RCC 7860 (cell line): ENCODE data around the gene ASB7.
"Not testable (repeated sequence)": the region's sequence is repeated elsewhere in the genome, so short reads cannot be mapped to it uniquely, and the experiment has no call there.

ENCODE experiments used
- DNase-seq: peaks from one replicate; pipeline ENCODE4 v3.0.0-alpha.2; 2015; ENCODE audit warnings: low spot score
- FAIRE-seq: peaks from 2 replicates; lab custom pipeline; 2012; peaks lifted over from hg19 to GRCh38; lab: Jason Lieb, UNC

Gene ASB7

GRCh38 chr15:100648951-100649350 is 46.6 kb downstream of the ASB7 start:
- no peak for DNase-seq
- no peak for FAIRE-seq

DNA sequence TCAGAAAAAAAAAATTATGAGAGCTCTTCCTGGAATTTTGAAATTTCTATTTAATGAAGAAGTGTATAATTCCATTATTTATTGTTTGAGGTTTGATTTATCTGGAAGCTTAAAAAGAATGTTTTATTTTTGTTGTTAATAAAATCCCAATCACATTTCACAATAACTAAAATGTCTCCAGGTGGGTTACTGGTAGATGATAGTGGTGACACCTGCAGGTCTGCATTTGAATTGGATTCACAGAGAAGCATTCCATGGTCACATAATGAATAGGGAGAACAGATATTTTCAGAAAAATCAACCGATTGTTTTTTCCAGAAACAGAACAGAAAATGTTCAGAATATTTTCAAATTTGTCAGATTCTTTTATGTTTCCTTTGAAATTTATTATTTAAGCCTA is 48.3 kb downstream of the ASB7 start:
- no peak for DNase-seq
- FAIRE-seq, result no peak

GRCh38 chr15:100651253-100651652 is 48.9 kb downstream of the ASB7 start:
- FAIRE-seq (no peak), DNase-seq (no peak)

GRCh38 chr15:100652116-100652515 is 49.7 kb downstream of the ASB7 start:
- FAIRE-seq (no peak), DNase-seq (no peak)

GRCh38 chr15:100653608-100654007 is 51.2 kb downstream of the ASB7 start:
- FAIRE-seq (no peak), DNase-seq (no peak)

GRCh38 chr15:100658895-100659294 is 56.5 kb downstream of the ASB7 start:
- FAIRE-seq (no peak), DNase-seq (no peak)

GRCh38 chr15:100661156-100661555 is 58.8 kb downstream of the ASB7 start:
- no peak for FAIRE-seq

DNA sequence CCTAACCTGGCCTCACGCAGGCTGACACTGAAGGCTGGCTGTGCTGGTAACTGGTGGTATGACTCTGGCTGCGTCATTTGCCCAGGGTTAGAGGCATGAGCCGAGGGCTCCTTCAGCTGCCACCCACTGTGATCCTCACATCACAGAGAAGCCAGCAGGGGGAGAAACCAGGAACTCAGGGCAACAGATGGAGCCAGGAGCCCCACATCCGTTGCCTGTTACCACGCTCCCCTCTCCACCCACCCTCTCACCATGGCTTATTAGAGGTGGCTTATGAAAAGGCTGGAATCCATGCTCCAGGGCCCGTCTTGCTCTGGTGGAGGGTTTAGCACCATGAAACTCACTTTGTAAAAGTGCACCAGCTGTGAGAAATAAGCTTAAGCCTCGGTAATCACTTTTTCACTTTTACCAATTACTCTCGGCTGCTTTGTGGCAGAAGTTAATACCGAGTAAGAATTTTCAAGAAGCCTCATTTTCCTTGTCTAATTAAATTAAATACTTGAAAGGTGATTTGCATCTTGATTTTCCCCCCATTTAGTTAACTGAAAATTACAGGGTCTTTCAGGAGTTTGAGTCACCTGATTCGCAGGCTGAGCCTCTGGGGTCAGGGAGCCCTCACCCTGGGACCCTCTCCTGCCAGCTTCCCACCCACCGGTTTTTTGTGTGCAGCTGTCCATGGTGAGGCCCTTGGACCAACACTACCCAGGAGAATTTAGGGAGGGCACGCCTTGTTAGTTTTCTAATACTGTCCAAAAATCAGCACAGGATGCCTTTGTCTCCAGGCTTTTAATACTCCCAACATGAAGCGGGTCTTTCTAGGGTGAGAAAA is 60.9 kb downstream of the ASB7 start:
- FAIRE-seq (no peak), DNase-seq (no peak)

More at GRCh38 chr15:100661156-100661555, 58.8 kb downstream of the ASB7 start:
- DNase-seq, result no peak

DNA sequence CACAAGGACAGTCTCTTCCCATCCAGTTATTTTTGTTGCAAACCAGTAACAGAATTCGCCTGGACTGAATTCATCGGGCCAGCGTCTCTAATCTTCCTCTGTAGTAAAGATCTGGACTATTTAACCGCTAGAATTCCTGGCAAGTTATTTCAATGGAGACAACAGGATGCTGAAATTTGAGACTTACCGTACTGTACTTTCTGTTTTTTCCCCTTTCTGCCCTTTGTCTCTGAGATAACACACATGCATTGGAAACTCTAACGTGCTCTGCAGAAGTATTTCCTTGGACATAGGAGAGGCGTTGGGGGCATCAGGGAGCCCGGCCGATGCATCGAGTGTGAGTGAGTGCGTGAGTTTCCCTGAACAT is 61.5 kb downstream of the ASB7 start:
- no peak for FAIRE-seq
- no peak for DNase-seq

DNA sequence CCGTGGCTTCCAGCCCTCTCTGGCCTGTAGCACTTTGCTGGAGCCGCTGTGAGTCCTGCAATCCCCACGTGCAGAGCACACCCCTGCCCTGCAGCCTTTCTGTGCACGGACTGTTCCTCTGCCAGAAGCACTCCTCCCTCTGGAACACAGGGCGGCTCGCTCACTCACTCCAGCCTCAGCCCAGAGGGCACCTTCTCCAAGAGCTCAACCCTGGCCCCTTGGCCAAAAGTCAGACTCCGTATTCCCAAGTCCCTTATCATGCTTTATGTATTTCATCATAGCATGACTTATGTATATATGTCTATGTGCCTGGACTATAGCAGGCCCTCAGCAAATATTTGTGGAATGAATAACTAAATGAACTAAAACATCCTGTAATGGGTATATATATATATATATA is 63.2 kb downstream of the ASB7 start:
- DNase-seq (no peak), FAIRE-seq (no peak)

DNA sequence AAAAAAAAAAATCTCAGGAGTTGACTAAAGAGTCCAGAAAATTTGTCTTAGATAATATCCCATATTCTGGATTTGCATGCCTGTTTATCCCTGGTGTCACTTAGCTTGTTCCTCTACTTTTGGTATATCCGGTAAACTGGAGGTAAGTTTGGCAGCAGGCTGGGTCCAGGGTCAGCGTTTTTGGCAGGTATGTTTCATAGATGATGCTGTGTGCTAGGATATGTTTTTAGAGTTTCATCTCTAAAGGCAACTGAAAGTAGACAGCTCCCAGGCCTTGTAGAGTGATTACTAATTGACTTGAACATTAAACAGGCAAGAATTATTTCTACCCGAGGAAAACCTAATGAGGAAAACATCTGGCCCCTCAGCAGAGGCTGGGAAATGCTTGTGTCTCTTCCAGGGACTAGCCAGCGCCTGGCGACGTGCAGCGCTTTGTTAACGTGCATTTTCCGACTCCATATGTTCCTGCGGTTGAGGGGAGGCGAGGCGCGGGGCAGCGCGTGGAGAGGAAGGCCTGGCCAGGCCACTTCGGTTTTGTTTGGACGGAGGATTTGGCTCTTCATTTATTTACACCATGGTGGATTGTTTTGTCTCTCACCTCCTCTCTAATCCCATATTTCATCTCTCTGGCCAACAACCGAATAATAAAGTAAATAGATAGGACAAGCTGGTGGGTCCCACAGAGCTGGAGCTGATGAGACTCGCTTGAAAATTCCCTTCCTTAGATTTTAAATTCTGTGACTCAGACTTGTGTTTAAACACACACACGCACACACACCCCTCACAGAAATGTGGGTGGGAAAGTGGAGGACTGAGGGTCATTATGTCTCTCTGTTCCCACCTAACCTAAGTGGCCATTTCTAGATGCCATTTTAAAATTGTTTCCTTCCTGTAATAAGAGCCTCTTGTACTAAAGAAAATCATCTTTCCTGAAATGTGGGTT is 65.3 kb downstream of the ASB7 start:
- FAIRE-seq (no peak), DNase-seq (no peak)

DNA sequence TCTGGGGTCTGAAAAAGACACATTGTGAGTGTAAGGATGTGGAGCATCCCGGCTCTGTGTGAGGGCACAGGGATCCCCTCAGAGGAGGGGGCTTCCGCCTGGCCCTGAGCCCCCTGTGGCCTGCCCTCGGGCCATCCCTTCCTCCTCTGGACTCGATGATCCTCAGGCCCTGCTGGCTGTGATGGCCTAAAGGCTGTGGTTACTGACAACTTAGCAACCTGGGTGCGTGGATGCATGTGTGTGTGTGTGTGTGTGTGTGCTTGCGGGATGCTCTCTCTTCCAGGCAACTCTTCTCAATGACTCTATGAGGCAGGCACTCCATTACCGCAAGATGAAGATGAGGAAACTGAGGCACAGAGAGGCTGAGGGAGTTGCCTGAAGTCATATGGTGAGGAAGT is 66.0 kb downstream of the ASB7 start:
- FAIRE-seq (no peak), DNase-seq (no peak)

GRCh38 chr15:100669260-100669659 is 66.9 kb downstream of the ASB7 start:
- FAIRE-seq (no peak), DNase-seq (no peak)

- FAIRE-seq, result no peak
- no peak for DNase-seq
These were observed 68.2 kb downstream of the ASB7 start for GRCh38 chr15:100670505-100671021.

GRCh38 chr15:100671124-100671680 is 68.8 kb downstream of the ASB7 start:
- FAIRE-seq (no peak), DNase-seq (no peak)

GRCh38 chr15:100671858-100672543 is 69.6 kb downstream of the ASB7 start:
- FAIRE-seq, result peak; percentile 12
- peak; percentile 36 for DNase-seq

- FAIRE-seq (no peak), DNase-seq (no peak)
These were observed 70.6 kb downstream of the ASB7 start for GRCh38 chr15:100672959-100673358.

DNA sequence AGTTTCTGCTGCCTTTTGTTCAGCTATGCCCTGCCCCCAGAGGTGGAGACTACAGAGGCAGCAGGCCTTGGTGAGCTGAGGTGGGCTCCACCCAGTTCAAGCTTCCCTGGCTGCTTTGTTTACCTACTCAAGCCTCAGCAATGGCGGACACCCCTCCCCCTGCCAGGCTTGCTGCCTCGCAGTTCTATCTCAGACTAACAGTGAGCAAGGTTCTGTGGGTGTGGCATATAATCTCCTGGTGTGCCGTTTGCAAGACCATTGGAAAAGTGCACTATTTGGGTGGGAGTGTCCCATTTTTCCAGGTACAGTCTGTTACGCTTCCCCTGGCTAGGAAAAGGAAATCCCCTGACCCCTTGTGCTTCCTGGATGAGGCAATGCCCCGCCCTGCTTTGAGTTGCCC is 76.8 kb downstream of the ASB7 start:
- FAIRE-seq, DNase-seq: not testable (repeated sequence)

DNA sequence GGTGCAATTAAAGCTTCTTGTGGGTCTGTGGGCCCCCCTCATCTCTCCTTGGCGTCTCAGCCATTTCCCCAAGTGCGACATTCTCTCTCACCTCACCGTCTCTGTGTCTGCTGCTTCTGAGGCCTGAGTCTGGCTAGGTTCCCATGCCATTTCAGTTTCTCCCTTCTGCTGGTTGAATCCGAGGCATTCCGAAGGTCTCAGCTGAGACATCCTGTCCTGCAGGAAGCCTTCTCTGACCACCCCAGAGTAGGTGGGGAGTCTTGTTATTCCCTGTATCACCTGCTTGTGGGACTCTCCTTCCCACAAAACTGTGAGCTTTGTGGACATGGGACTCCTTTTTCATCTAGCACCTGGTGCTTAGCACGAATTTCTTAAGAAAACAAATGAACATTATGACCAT is 78.3 kb downstream of the ASB7 start:
- no peak for FAIRE-seq
- no peak for DNase-seq

DNA sequence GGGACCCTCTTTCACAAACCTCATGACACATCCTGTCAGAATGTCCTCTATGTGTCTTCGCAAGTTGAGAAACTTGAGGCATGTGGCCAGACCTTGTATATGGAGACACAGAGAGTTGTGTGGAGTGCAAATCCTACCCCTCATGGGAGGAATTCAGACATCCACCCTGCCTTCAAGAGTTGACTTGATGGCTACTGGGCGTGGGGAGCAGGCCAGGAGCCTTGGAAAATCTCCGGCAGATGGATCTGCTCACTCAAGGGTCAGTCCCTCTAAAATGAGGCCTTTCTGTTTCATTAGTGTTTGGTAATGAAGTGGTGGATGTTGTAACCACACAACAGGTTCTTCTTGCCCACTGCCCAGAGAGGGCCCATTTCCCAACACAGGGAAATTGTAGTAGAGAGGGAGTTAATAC is 79.0 kb downstream of the ASB7 start:
- no peak for FAIRE-seq
- no peak for DNase-seq

GRCh38 chr15:100682468-100682867 is 80.1 kb downstream of the ASB7 start:
- no peak for DNase-seq
- FAIRE-seq, result no peak
